Measurements from ENCODE around the gene PRSS36.
"Not testable (repeated sequence)": the region's sequence is repeated elsewhere in the genome, so short reads cannot be mapped to it uniquely, and the experiment has no call there.

PRSS36 gene

GRCh38 chr16:31118223-31119155 lies 31.4 kb downstream of the PRSS36 start:
- no peak for DNase-seq

DNA sequence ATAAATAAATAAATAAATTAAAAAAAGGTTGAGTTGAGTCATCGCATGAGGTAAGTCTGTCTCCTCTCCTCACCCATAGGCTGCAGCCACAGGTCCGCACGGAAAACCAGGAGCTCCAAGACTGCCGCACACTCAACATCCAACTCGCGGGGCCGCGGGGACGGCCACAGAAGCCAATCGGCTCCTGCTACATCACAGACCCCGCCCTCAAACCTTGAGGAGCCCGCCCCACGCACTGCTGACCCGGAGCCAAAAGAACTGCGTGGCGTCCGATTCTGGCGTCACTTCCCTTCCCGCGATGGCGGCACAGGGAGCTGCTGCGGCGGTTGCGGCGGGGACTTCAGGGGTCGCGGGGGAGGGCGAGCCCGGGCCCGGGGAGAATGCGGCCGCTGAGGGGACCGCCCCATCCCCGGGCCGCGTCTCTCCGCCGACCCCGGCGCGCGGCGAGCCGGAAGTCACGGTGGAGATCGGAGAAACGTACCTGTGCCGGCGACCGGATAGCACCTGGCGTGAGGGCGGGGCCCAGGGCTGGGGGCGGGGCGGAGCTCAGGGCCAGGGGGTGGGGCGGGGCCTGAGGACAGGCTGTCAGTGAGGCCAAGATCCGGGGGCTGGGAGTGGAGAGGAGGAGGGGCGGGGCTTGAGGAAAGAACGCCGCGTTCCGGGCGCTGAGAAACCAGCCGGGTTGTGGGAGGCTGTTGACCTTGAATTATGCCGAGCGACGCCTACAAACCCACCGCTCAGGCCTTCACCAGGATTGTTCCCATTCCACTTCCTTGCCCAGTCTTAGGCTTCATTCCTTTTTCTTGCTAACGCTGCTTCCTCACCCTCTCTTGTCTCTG lies 32.3 kb downstream of the PRSS36 start, which contains the start of gene KAT8:
KAT8 (plus strand) TSS at position 281 of the 839 bp plus-strand sequence; CDS start at position 299, 18 bp downstream.
- DNase-seq = peak; percentile 96

- no peak for DNase-seq
These were observed 35.4 kb downstream of the PRSS36 start for GRCh38 chr16:31114468-31114867.

DNA sequence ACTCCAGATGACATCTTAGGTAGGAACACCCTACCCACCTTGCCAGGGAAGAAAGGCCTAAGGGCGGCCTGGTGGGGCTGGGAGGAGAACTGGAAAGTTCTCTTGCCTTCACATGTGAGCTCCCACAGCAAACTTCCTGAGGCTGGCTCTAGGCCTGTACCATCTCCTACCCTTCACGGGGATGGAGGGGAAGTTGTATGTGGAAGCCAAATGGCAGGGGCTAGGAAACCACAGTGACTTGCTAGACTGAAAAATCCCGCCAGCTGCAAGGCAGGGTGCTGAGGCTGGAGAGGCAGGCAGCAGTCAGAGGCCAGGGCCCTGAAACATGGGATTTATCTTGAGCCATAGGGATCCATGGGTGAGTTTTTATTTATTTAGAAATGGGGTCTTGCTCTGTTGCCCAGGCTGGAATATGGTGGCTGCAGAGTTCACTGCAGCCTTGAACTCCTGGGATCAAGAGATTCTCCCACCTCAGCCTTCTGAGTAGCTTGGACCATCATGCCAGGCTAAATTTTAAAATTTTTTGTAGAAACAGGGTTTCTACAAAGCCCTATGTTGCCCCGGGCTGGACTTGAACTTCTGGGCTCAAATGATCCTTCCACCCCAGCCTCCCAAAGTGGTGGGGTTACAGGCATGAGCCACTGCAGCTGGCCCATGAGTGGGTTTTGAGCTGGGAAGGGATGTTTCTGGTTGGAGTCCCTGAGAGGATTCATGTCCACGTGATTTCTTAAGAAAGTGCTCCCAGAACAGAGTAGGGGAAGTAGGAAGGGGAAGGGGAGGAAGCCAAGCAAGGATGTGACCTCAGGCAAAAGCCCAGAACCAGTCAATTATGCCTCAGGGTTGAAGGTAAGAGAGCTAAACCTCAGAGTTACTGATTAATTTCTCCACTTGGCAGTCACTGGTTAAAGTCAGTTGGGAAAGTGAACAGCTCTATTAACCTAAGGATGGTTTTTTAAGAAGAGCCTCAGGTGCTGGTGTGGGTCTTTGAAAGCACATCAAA lies 36.4 kb downstream of the PRSS36 start:
- DNase-seq = no peak

GRCh38 chr16:31112711-31113110 lies 37.2 kb downstream of the PRSS36 start:
- no peak for DNase-seq

DNA sequence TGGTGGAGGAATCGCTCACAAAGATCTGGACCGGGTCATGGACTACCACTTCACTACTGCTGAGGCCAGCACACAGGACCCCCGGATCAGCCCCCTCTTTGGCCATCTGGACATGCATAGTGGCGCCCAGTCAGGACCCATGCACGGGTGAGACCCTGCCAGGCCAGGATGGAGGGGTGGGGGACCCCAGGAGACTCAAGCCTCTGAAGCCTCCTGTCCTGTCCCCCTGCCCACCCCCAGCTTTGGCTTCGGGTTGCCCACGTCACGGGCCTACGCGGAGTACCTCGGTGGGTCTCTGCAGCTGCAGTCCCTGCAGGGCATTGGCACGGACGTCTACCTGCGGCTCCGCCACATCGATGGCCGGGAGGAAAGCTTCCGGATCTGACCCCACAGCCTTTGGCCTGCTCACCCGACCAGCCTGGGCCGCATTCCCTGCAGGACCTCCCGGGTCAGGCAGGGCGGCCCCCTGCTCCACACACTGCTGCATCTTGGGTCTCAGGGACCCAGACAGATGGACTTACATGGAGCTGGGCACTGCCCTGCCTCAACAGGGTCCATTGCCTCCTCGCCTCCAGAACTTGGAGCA lies 37.9 kb downstream of the PRSS36 start:
- no peak for DNase-seq

GRCh38 chr16:31110106-31111034 lies 39.5 kb downstream of the PRSS36 start:
- DNase-seq = no peak

- no peak for DNase-seq
These were observed 40.2 kb downstream of the PRSS36 start for GRCh38 chr16:31109622-31110021.

- DNase-seq = no peak
These were observed 40.9 kb downstream of the PRSS36 start for GRCh38 chr16:31108794-31109558.

GRCh38 chr16:31108035-31108793 lies 41.7 kb downstream of the PRSS36 start, which contains the start of gene BCKDK:
Gene BCKDK (plus strand): TSS chr16:31108386. CDS start chr16:31109224, 838 bp downstream.
- peak; percentile 46 for DNase-seq

- DNase-seq = no peak
These were observed 42.4 kb downstream of the PRSS36 start for GRCh38 chr16:31107465-31107867.

GRCh38 chr16:31106509-31107464 lies 43.1 kb downstream of the PRSS36 start:
- DNase-seq = no peak

DNA sequence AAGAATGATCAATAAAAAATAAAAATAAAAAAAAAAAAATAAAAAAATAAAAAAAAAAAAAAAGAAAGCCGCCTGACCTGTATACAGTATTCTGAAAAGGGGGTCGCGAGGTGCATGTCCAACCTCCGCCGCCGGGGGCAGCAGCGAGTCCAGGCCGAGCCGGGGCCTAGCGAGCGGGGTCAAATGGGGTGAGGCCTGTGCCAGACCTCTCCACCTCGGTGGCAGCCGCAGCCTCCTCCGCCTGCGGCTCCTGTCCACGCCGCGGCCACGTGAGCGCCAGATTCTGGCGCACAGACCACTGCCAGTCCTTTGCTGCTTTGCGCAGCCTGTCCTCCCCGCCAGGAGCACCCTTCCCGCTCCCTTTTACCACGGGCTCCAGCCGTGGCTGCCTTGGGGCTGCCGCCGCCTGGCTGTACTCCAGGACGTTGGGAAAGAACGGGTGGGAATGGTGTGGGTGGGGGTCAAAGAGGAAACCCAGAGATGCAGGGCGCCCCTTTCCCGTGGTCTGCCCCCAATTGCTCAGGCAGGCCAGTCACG lies 44.1 kb downstream of the PRSS36 start:
- peak; percentile 76 for DNase-seq

DNA sequence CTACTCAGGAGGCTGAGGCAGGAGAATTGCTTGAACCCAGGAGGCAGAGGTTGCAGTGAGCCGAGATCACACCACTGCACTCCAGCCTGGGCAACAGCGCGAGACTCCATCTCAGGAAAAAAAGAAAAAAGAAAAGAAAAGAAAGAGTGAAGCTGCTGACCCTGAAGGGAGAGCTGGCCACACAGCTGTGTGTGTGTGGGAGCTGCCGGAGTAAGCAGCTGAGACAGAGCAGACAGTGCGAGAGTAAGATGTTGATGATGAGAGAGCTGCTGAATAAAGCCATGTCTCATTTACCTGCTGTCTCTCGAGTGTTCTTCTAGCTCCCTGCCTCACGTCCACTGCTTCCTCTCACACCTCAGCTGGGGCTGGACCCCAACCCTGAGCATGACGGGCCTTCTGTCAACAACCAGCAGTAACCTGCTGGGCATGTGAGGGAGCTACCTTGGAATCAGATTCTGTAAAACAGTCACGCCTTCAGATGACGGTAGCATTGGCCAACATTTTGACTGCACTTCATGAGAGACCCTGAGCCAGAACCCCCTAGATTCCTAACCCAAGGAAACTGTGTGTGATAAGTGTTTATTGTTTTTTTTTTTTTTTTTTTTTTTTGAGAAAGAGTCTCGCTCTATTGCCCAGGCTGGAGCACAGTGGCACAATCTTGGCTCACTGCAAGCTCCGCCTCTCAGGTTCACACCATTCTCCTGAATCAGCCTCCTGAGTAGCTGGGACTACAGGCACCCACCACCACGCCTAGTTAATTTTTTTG lies 48.8 kb downstream of the PRSS36 start:
- DNase-seq = not testable (repeated sequence)

DNA sequence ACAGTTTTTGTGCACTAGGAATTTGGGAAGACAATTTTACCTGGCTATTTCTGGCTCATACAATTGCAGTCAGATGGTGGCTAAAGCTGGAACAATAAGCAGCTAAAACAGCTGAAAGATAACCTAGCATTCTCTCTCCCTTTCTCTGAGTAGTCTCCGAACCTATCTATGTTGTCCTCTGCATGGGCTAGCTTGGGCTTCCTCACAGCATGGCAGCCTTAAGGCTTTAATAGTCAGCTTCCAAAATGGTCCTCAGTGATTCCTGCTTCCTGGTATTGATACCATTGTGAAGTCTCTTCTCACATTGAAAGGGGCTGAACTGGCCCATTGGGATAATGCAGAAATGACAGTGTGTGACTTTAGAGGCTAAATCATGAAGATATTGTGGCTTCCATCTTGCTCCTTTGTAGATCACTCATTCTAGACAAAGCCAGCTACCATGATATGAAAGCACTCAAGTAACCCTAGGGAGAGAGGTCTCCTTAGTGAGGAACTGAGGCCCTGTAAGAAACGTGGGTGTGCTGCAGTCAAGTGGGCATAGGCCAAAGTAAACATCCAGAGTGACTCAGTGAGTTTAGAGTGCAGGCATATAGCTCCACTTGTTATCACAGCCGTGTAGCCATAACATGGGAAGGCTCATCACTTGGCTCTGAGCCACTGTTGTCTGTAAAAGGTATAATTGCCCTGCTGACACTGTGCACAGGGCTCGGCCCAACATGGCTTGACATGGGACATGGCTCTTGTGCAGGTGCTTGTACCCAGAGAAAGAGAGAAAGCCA lies 49.8 kb downstream of the PRSS36 start:
- no peak for DNase-seq
